Endothelial cell of umbilical vein (primary cell): ENCODE results near the gene TRAPPC3L. TPM values are rescaled to one million over a fixed set of nuclear protein-coding genes. Genes with fewer than 3 reads are reported as not detected.

Source experiments
- BruUV-seq: library from RNA; stranded (reverse); fragments of 400-500 nt; replicated peaks from 2 replicates; lab custom pipeline; 2021; lab: Mats Ljungman, UMichigan
- CTCF ChIA-PET: fragments of 300-600, 350-600 bp; sonication (Branson Sonifier 250); formaldehyde crosslinking; loops from one replicate; lab custom pipeline; 2021; ENCODE audit warnings: antibody characterized with exemption, inconsistent platforms; lab: Charles Lee
- POLR2A ChIA-PET: fragments of 300-600, 350-600 bp; sonication (Branson Sonifier 250); formaldehyde crosslinking; loops from one replicate; lab custom pipeline; 2021; ENCODE audit warnings: antibody characterized with exemption, inconsistent platforms; lab: Charles Lee
- DNase-seq: peaks from one replicate; pipeline ENCODE4 v3.0.0-alpha.2; 2011; ENCODE audit warnings: low read depth, low spot score
- FAIRE-seq: peaks from 2 replicates; lab custom pipeline; 2011; peaks lifted over from hg19 to GRCh38; lab: Jason Lieb, UNC
- H2AFZ ChIP-seq: 2 replicates; pipeline ENCODE4 v1.6.0; 2012; ENCODE audit warnings: low read depth, low read length, control low read depth, inconsistent platforms
- H3K27ac ChIP-seq: 2 replicates; pipeline ENCODE4 v1.5.1; 2011; ENCODE audit warnings: low read depth, mild to moderate bottlenecking, control low read depth, low read length, moderate library complexity; ENCODE audit not compliant: insufficient read depth
- H3K27me3 ChIP-seq, 2 experiments: 2 replicates each; pipeline versions ENCODE4 v1.6.0 to v1.6.1; 2011; ENCODE audit warnings: low read length in 2 of 2, mixed read lengths in 1 of 2; ENCODE audit not compliant: control insufficient read depth in 2 of 2, insufficient read depth in 2 of 2
- H3K36me3 ChIP-seq, 2 experiments: 2 replicates in 1 of 2; 3 replicates in 1 of 2; pipeline ENCODE4 v1.5.1; 2011; ENCODE audit warnings: low read length in 2 of 2, mild to moderate bottlenecking in 1 of 2, moderate library complexity in 1 of 2; ENCODE audit not compliant: control insufficient read depth in 2 of 2, insufficient read depth in 2 of 2; ENCODE audit errors: extremely low read depth in 1 of 2
- H3K4me1 ChIP-seq: 3 replicates; pipeline ENCODE4 v1.5.1; 2011; ENCODE audit warnings: mild to moderate bottlenecking, low read length; ENCODE audit not compliant: control insufficient read depth, insufficient read depth; ENCODE audit errors: extremely low read depth
- H3K4me2 ChIP-seq: 2 replicates; pipeline ENCODE4 v1.6.1; 2011; ENCODE audit warnings: low read length, control low read depth, mixed read lengths; ENCODE audit not compliant: insufficient read depth
- H3K4me3 ChIP-seq, 3 experiments: fragments of 200-600 bp in 1 of 3; sonication (generic), shearing (Covaris generic) in 1 of 3; replicated peaks in 1 of 3; 2 replicates each; pipeline ENCODE4 v1.5.1; 2011 to 2016; ENCODE audit warnings: control low read depth in 3 of 3, low read length in 3 of 3, mild to moderate bottlenecking in 2 of 3, inconsistent platforms in 1 of 3, low read depth in 1 of 3, moderate library complexity in 1 of 3; ENCODE audit not compliant: insufficient read depth in 1 of 3
- H3K79me2 ChIP-seq: 2 replicates; pipeline ENCODE4 v1.6.0; 2012; ENCODE audit warnings: low read length, inconsistent platforms; ENCODE audit not compliant: control insufficient read depth, insufficient read depth
- H3K9ac ChIP-seq: replicated peaks from 2 replicates; pipeline ENCODE3; 2011; ENCODE audit warnings: low read length, control low read depth; ENCODE audit not compliant: insufficient read depth; ENCODE audit errors: extremely low read depth
- H3K9me1 ChIP-seq: replicated peaks from 3 replicates; pipeline ENCODE4 v1.6.0; 2011; ENCODE audit warnings: mild to moderate bottlenecking, low read length; ENCODE audit not compliant: control insufficient read depth, insufficient read depth; ENCODE audit errors: extremely low read depth
- H3K9me3 ChIP-seq: replicated peaks from 2 replicates; pipeline ENCODE4 v1.5.1; 2012; ENCODE audit warnings: low read length, inconsistent platforms; ENCODE audit not compliant: control insufficient read depth, insufficient read depth
- H4K20me1 ChIP-seq: replicated peaks from 2 replicates; pipeline ENCODE3; 2011; ENCODE audit warnings: mild to moderate bottlenecking, low read length; ENCODE audit not compliant: control insufficient read depth, insufficient read depth; ENCODE audit errors: extremely low read depth
- CTCF ChIP-seq, 2 donors: IDR thresholded peaks; 1 replicate in 1 of 2; 2 replicates in 1 of 2; pipeline ENCODE4 v1.5.1; 2011; ENCODE audit warnings: low read length in 2 of 2, mild to moderate bottlenecking in 2 of 2, moderate library complexity in 2 of 2, control low read depth in 1 of 2, inconsistent platforms in 1 of 2, low read depth in 1 of 2; ENCODE audit not compliant: insufficient read depth in 1 of 2; ENCODE audit errors: extremely low read depth in 1 of 2
- EZH2 ChIP-seq: IDR thresholded peaks from 2 replicates; pipeline ENCODE4 v1.6.1; 2012; ENCODE audit warnings: borderline replicate concordance, low read depth, mild to moderate bottlenecking, moderate library complexity, low read length, inconsistent platforms; ENCODE audit not compliant: severe bottlenecking
- FOS ChIP-seq: IDR thresholded peaks from 2 replicates; pipeline ENCODE4 v1.6.1; 2011; ENCODE audit warnings: mild to moderate bottlenecking, low read length, moderate library complexity, borderline replicate concordance; ENCODE audit not compliant: insufficient read depth
- GATA2 ChIP-seq: IDR thresholded peaks from 2 replicates; pipeline ENCODE4 v1.7.0; 2011; ENCODE audit warnings: low read depth, mild to moderate bottlenecking, moderate library complexity, mixed read lengths, low read length; ENCODE audit not compliant: insufficient read length, insufficient read depth
- JUN ChIP-seq: IDR thresholded peaks from 2 replicates; pipeline ENCODE4 v1.6.1; 2011; ENCODE audit warnings: borderline replicate concordance, low read depth; ENCODE audit not compliant: insufficient read length, insufficient read depth
- MAX ChIP-seq: IDR thresholded peaks from 2 replicates; pipeline ENCODE4 v1.6.1; 2011; ENCODE audit not compliant: insufficient read depth, insufficient read length
- MYC ChIP-seq: IDR thresholded peaks from one replicate; pipeline ENCODE4 v1.6.1; 2011; ENCODE audit warnings: mild to moderate bottlenecking, low read depth, low read length
- POLR2A ChIP-seq: IDR thresholded peaks from 2 replicates; pipeline ENCODE4 v1.6.1; 2012; ENCODE audit warnings: low read depth, mild to moderate bottlenecking, control low read depth, low read length
- POLR2AphosphoS5 ChIP-seq: IDR thresholded peaks from 2 replicates; pipeline ENCODE4 v1.6.1; 2012; ENCODE audit warnings: low read depth, mild to moderate bottlenecking, control low read depth, low read length, moderate library complexity; ENCODE audit not compliant: insufficient read depth
- dilution Hi-C: fragments of 300-500 bp; cut with MboI; formaldehyde crosslinking; loops from one replicate; pipeline ENCODE4 v1.15.0; 2019; ENCODE audit warnings: low sequenced_read_pairs; ENCODE audit not compliant: extremely low pct_ligation_motif_present
- intact Hi-C: fragments of 100-400 bp; cut with micrococcal nuclease; formaldehyde crosslinking; loops from one replicate; pipeline ENCODE4 v1.10.0; 2022
- polyA plus RNA-seq, 4 experiments: library from polyadenylated mRNA; depleted of rRNA in 3 of 4; stranded (reverse) in 3 of 4; unstranded in 1 of 4; fragments of >200 nt; gene quantifications; 2 replicates each; pipeline versions ENCODE4 v1.2.1 to v1.2.3, GENCODE V29; 2011 to 2012; ENCODE audit warnings: missing spikeins in 1 of 4
- total RNA-seq: library from RNA; stranded (reverse); gene quantifications from 2 replicates; pipeline ENCODE4 v1.2.3, GENCODE V29; 2021

The TRAPPC3L gene
- total and polyA plus RNA-seq, 2 donors (not counting 3 experiments of a cell fraction or from before 2014, with no cell fraction given): 0.38 TPM; not detected in 1

GRCh38 chr6:116575227-116575626 is 29.7 kb upstream of the TRAPPC3L start:
- no peaks in the 10 kb centered on the region for H4K20me1 ChIP-seq
- FAIRE-seq (no peak), DNase-seq (no peak)
- H3K27me3 ChIP-seq: no peaks in the 10 kb centered on the region
- H3K4me1 ChIP-seq: peaks cover 12% of the 10 kb centered on the region
- no peak overlapping the region for H3K27ac ChIP-seq
- peaks cover 89% of the 10 kb centered on the region for H3K79me2 ChIP-seq
- no peaks in the 10 kb centered on the region for H3K9me3 ChIP-seq
- no peaks in the 10 kb centered on the region for H3K9me1 ChIP-seq
- BruUV-seq: no TSS peak
- CTCF ChIA-PET: interaction anchor here (1.2 kb wide), 1 partner anchor 14 kb away, joined by 3 read pairs; no protein-coding TSS in a partner anchor
- no peak overlapping the region for H3K4me3 ChIP-seq
- H3K36me3 ChIP-seq: peaks cover 2 to 3% of the 10 kb centered on the region in 2 experiments
- TF ChIP-seq EZH2 (no peak), MAX (no peak), POLR2AphosphoS5 (no peak), GATA2 (no peak), CTCF (IDR thresholded peaks at IDR 0.05; ENCODE audit: extremely low read depth in 1 of 2, insufficient read depth in 1 of 2, low read depth in 1 of 2, low read length in 2 of 2) (no peak), POLR2A (no peak), MYC (no peak), JUN (no peak), FOS (no peak)
- H3K9ac ChIP-seq: no peak overlapping the region
- intact Hi-C loops: no loop called here
- H3K4me2 ChIP-seq: no peak overlapping the region
- H2AFZ ChIP-seq: no peak overlapping the region
- dilution Hi-C loops: no loop called here
- POLR2A ChIA-PET: no interaction called here
